Activated CD8-positive, alpha-beta memory T cell treated with anti-CD3 and anti-CD28 coated beads for 36 hours (primary cell): ENCODE results near the gene CNN2. TPM values are rescaled to one million over a fixed set of nuclear protein-coding genes. Genes with fewer than 3 reads are reported as not detected.

Experiments
- CTCF ChIA-PET: fragments of 350-600 bp; sonication (Branson Sonifier 250); formaldehyde crosslinking; loops from one replicate; lab custom pipeline; 2021; ENCODE audit warnings: antibody characterized with exemption; lab: Charles Lee
- POLR2A ChIA-PET: fragments of 350-600 bp; sonication (Branson Sonifier 250); formaldehyde crosslinking; loops from one replicate; lab custom pipeline; 2021; ENCODE audit warnings: antibody characterized with exemption; lab: Charles Lee
- total RNA-seq, 2 experiments: library from RNA; stranded (reverse); gene quantifications; one replicate each; pipeline ENCODE4 v1.2.3, GENCODE V29; 2021

CNN2 gene
- total RNA-seq, 2 experiments from 2014 or later = 64.2 to 71.2 TPM

DNA sequence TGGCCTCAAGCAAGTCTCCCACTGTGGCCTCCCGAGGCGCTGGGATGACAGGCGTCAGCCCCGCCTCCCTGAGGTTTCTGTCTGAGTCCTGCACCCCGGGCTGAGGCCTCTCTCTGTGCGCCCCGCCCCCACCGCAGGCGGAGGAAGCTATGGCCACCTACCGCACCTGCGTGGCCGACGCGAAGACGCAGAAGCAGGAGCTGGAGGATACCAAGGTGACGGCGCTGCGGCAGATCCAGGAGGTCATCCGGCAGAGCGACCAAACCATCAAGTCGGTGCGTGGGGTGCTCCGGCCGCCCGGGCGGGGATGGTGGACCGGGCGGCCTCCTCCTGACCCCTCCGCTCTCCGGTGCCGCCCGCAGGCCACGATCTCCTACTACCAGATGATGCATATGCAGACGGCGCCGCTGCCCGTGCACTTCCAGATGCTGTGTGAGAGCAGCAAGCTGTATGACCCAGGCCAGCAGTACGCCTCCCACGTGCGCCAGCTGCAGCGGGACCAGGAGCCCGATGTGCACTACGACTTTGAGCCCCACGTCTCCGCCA, 53.2 kb downstream of the CNN2 start:
- POLR2A ChIA-PET = interaction anchor here (0.6 to 2.7 kb wide), 7 partner anchors 11 to 134 kb away, joined by 3 to 21 read pairs (median 4); partner anchors contain the start of genes ARHGAP45 and RNU6-2

GRCh38 chr19:1080360-1081161, 54.2 kb downstream of the CNN2 start:
- ChIA-PET CTCF (interaction anchor here (0.8 to 5.9 kb wide), 8 partner anchors 9 to 163 kb away, joined by 3 to 38 read pairs (median 8); partner anchors contain the start of genes ABCA7 and ARHGAP45), POLR2A (interaction anchor here (0.7 to 2.7 kb wide), 6 partner anchors 10 to 59 kb away, joined by 3 to 21 read pairs (median 4); partner anchors contain the start of genes ARHGAP45, CNN2 and RNU6-2)

More for the DNA sequence above, 53.2 kb downstream of the CNN2 start:
- CTCF ChIA-PET = interaction anchor here (0.7 to 5.9 kb wide), 5 partner anchors 10 to 164 kb away, joined by 3 to 38 read pairs (median 5); partner anchors contain the start of gene ARHGAP45

DNA sequence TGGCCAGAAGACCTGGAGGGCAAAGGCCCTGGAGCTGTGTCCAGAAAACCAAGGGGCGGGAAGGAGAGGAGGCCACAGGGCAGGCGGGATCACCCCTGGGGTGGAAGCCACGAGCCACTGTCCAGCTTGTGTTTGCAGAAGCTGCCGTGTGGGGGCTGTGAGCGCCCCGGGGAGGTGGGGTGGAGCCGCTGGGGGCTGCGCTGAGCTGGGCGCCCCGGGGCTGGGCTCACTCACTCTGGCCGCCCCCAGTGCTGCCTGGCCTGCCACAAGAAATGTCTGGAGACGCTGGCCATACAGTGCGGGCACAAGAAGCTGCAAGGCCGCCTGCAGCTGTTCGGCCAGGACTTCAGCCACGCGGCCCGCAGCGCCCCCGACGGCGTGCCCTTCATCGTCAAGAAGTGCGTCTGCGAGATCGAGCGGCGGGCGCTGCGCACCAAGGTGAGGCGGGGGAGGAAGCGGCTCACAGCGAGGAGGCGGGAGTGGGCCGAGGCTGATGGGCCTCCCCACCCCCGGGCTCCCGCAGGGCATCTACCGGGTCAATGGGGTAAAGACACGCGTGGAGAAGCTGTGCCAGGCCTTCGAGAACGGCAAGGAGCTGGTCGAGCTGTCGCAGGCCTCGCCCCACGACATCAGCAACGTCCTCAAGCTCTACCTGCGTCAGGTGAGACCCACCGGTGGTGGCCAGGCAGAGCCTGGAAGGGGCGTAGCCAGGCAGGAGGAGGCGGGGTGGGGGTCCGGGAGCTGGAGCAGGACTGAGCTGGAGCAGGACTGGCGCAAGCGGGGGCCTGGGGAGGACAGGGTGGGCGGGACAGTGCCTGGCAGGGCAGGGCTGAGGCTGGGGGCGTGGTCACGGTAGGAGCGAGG, 55.1 kb downstream of the CNN2 start:
- ChIA-PET POLR2A (interaction anchor here (0.7 to 2.7 kb wide), 2 partner anchors 14 to 56 kb away, joined by 3 to 21 read pairs; partner anchors contain the start of genes ARHGAP45 and CNN2), CTCF (interaction anchor here (0.8 to 5.9 kb wide), 8 partner anchors 8 to 159 kb away, joined by 3 to 38 read pairs (median 7); partner anchors contain the start of genes ABCA7 and ARHGAP45)

DNA sequence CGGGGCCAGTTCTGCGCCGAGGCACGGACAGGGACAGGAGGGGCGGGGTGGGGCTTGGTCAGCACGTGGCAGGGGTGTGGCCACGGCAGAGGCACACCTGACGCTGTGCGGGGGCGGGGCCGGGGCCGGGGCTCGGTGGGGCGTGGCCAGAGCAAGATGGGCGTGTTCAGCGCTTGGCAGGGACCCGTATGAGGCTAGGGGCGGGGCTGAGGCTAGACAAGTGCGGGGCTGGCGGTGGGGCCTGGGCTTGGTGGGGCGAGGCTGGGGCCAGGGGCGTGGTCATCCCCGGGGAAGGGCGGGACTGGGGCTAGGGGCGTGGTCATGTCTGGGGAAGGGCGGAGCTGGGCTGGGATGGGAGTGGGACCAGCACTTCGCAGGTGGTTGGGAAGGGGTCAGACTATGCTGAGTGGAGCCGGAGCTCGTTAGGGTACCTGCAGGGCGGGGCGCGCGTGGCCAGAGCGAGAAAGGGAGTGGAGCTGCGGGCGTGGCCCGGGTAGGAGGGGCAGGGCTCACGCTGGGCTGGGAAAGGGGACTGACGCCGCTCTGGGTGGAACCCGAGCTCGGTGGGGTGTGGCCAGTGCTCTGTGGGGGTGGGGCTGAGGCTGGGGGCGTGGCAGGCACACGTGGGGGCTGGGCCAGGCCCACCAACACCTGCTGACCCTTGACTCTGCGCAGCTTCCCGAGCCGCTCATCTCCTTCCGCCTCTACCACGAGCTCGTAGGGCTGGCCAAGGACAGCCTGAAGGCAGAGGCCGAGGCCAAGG, 55.9 kb downstream of the CNN2 start:
- ChIA-PET CTCF (interaction anchor here (1.2 to 5.9 kb wide), 5 partner anchors 7 to 55 kb away, joined by 4 to 38 read pairs (median 11); partner anchors contain the start of gene ARHGAP45), POLR2A (interaction anchor here (0.5 to 0.8 kb wide), 3 partner anchors 15 to 301 kb away, joined by 3 to 4 read pairs (median 3); partner anchors contain the start of gene ARHGAP45)

DNA sequence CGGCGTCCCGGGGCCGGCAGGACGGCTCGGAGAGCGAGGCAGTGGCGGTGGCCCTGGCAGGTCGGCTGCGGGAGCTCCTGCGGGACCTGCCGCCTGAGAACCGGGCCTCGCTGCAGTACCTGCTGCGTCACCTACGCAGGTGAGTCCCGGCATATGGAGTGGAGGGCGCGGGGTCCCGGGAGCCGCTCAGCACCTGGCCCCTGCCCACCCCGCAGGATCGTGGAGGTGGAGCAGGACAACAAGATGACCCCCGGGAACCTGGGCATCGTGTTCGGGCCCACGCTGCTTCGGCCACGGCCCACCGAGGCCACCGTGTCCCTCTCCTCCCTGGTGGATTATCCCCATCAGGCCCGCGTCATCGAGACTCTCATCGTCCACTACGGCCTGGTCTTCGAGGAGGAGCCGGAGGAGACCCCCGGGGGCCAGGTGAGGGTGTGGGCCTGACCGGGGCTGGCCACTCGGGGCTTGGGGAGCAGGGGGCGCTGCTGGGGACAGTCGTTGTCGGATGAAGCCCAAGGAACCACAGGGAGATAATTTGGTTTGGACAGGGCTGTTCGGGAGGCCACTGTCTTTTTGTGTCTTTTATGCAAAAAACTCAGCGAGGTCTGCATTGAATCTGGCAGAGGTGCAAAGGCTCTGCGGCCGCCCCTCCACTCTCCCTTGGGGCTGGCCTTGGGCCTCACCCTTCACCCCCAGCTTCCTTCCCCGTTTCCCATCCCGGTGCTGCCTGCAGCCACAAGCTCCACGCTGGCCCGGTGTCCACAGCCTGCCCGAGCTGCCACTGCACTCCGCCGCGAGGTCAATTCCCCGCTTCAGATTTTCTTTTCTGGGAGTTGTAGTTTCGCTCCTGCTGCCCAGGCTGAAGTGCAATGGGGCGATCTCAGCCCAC, 56.8 kb downstream of the CNN2 start:
- CTCF ChIA-PET = interaction anchor here (1.2 to 5.9 kb wide), 6 partner anchors 6 to 56 kb away, joined by 4 to 38 read pairs (median 10); partner anchors contain the start of gene ARHGAP45
- POLR2A ChIA-PET = interaction anchor here (0.5 to 2.4 kb wide), 6 partner anchors 11 to 300 kb away, joined by 3 to 8 read pairs (median 4); partner anchors contain the start of gene ARHGAP45

- CTCF ChIA-PET = interaction anchor here (1.4 to 3.5 kb wide), 2 partner anchors 19 to 20 kb away, joined by 7 to 11 read pairs; no protein-coding TSS in a partner anchor
Observed at GRCh38 chr19:1084024-1084868, 57.8 kb downstream of the CNN2 start.

DNA sequence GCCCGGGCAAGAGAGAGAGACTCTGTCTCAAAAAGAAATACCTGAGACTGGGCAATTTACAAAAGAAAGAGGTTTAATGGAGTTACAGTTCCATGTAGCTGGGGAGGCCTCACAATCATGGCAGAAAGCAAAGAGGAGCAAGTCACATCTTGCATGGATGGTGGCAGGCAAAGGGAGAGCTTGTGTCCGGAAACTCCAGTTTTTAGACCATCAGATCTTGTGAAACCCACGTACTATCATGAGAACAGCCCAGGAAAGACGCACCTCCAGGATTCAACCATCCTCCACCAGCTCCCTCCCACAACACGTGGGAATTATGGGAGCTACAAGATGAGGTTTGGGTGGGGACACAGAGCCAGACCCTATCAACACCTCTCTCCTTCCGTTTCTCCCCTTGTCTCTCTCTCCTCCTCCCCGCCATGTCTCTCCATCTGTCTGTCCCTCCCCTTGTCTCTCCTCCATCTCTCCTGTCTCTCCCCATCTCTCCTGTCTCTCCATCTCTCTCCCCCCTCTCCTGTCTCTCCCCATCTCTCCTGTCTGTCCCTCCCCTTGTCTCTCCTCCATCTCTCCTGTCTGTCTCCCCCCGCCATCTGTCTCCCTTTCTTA, 58.7 kb downstream of the CNN2 start:
- CTCF ChIA-PET = interaction anchor here (1.1 to 1.8 kb wide), 3 partner anchors 18 to 57 kb away, joined by 4 to 8 read pairs (median 4); partner anchors contain the start of gene ARHGAP45

More at GRCh38 chr19:1084024-1084868, 57.8 kb downstream of the CNN2 start:
- POLR2A ChIA-PET = interaction anchor here (0.5 to 2.4 kb wide), 4 partner anchors 10 to 19 kb away, joined by 3 to 8 read pairs (median 5); partner anchors contain the start of gene ARHGAP45

DNA sequence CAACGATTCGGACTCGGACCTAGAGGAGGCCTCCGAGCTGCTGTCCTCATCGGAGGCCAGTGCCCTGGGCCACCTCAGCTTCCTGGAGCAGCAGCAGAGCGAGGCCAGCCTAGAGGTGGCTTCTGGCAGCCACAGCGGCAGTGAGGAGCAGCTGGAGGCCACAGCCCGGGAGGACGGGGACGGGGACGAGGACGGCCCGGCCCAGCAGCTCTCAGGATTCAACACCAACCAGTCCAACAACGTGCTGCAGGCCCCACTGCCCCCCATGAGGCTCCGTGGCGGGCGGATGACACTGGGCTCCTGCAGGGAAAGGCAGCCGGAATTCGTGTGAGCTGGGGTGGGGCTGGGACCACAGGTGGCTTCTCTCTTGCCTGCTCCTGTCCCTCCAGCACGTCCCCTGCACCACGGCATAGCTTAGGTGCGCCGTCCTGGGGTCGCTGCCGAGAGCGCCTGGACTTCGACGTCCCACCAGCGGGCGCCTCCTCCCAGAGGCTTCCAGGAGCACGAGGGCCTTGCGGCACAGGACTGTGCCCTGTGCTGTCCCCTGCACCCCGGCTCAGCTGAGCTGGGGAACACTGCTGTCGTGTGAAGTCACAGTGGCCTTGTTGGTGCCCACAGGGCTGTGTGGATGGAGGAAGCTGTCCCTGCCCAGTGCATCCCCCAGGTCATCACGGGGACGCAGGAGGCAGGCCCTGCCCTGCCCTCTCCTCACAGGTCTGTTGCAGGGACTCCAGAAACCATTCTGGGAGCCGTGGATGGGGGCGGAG, 59.5 kb downstream of the CNN2 start:
- ChIA-PET CTCF (interaction anchor here (1.1 to 2.2 kb wide), 5 partner anchors 17 to 158 kb away, joined by 4 to 8 read pairs (median 5); partner anchors contain the start of gene ARHGAP45), POLR2A (interaction anchor here (0.9 to 1.2 kb wide), 3 partner anchors 11 to 17 kb away, joined by 4 to 9 read pairs (median 6); no protein-coding TSS in a partner anchor)

More for the DNA sequence above, 58.7 kb downstream of the CNN2 start:
- POLR2A ChIA-PET = interaction anchor here (1.1 to 2.4 kb wide), 3 partner anchors 9 to 14 kb away, joined by 6 to 9 read pairs (median 8); no protein-coding TSS in a partner anchor

DNA sequence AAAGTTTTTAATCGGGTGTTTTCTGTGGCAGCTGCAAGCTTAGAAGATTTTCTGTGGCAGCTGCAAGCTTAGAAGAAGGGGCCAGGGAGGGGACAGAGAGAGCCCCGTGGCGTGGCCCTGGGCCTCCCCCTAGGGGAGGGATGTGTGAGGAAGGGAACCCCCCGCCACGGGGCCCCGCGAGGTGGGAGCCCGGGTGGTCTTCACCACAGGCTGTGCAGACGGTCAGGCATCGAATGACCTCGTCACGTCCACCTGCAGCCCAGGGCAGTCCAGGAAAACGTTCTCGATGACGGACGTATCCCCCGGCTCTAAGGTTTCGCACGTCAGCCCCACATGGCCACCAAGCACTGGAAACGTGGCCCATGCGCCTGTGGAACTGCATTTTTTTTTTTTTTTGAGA, 60.2 kb downstream of the CNN2 start:
- POLR2A ChIA-PET = interaction anchor here (0.7 to 0.9 kb wide), 2 partner anchors 17 to 106 kb away, joined by 3 to 4 read pairs; no protein-coding TSS in a partner anchor
- CTCF ChIA-PET = interaction anchor here (0.8 to 2.6 kb wide), 6 partner anchors 16 to 158 kb away, joined by 3 to 9 read pairs (median 6); partner anchors contain the start of gene ARHGAP45

DNA sequence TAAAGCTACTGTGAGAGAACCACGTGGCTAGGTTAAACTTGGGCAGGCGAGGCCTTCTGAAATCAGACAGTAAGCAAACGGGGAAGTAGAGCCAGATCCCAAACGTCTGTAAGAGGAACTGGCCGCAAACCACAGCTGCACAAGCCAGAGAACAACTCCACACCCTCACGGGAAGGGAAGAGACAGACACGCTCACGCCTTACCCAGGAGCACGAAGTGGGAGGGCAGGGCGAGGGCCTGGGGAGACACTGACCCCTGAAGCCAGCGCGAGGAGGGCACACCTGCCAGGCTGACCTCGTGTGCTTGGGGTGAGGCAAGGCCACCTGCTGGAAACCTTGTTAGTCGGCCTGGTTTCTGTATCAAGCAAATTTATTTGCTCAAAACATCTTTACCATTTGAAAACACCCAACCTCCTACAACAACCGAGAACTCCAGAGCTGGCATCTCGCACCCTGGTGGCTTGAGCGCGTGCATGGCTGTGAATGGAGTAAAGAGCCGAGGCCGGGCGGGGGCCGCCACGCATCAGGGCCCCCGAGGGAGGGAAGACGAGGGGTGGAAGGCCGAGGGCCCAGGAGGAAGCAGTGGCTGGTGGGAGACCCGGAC, 61.5 kb downstream of the CNN2 start:
- ChIA-PET CTCF (interaction anchor here (1.1 to 4.2 kb wide), 6 partner anchors 8 to 156 kb away, joined by 3 to 38 read pairs (median 8); no protein-coding TSS in a partner anchor), POLR2A (interaction anchor here (1.3 to 1.9 kb wide), 3 partner anchors 9 to 21 kb away, joined by 3 to 6 read pairs (median 5); partner anchors contain the start of gene ARHGAP45)

- CTCF ChIA-PET = interaction anchor here (1.1 to 4.2 kb wide), 5 partner anchors 9 to 24 kb away, joined by 3 to 38 read pairs (median 9); no protein-coding TSS in a partner anchor
- POLR2A ChIA-PET = interaction anchor here (1.3 to 1.9 kb wide), 4 partner anchors 10 to 21 kb away, joined by 3 to 6 read pairs (median 4); partner anchors contain the start of gene ARHGAP45
Observed at GRCh38 chr19:1088416-1089010, 62.1 kb downstream of the CNN2 start.
